ENCODE data around the gene KMT2B. TPM values are rescaled to one million over a fixed set of nuclear protein-coding genes. Genes with fewer than 3 reads are reported as not detected.

The KMT2B gene
- total RNA-seq, 1 donor from 2014 or later: 12.6 TPM

GRCh38 chr19:35759697-35760096 is 41.9 kb downstream of the KMT2B start:
- Mint-ChIP-seq H3K4me1 (peaks cover 26% of the 10 kb centered on the region), H3K36me3 (peaks cover 11% of the 10 kb centered on the region), H3K27me3 (ENCODE audit: insufficient read depth, low read depth) (peaks cover 8% of the 10 kb centered on the region), H3K27ac (no peak overlapping the region), H3K4me3 (peak overlapping the region; percentile 99), H3K9me3 (no peaks in the 10 kb centered on the region)
- no peak overlapping the region for H3K9ac ChIP-seq
- H3K36me3 ChIP-seq: no peaks in the 10 kb centered on the region
- no peaks in the 10 kb centered on the region for H3K9me3 ChIP-seq (ENCODE audit: low read depth)
- H4K20me1 ChIP-seq (ENCODE audit: low read depth): peaks cover 19% of the 10 kb centered on the region
- no peak overlapping the region for H2AFZ ChIP-seq (replicated peaks)
- H3K4me2 ChIP-seq: no peak overlapping the region
- peaks cover 24% of the 10 kb centered on the region for H3K27me3 ChIP-seq
- DNase-seq (ENCODE audit: low spot score): no peak
- H3K4me1 ChIP-seq: peaks cover 6% of the 10 kb centered on the region
- TF ChIP-seq EZH2phosphoT487 (IDR thresholded peaks at IDR 0.05) (no peak), EZH2 (IDR thresholded peaks at IDR 0.05) (no peak)
- TF ChIP-seq, protein P1, sequence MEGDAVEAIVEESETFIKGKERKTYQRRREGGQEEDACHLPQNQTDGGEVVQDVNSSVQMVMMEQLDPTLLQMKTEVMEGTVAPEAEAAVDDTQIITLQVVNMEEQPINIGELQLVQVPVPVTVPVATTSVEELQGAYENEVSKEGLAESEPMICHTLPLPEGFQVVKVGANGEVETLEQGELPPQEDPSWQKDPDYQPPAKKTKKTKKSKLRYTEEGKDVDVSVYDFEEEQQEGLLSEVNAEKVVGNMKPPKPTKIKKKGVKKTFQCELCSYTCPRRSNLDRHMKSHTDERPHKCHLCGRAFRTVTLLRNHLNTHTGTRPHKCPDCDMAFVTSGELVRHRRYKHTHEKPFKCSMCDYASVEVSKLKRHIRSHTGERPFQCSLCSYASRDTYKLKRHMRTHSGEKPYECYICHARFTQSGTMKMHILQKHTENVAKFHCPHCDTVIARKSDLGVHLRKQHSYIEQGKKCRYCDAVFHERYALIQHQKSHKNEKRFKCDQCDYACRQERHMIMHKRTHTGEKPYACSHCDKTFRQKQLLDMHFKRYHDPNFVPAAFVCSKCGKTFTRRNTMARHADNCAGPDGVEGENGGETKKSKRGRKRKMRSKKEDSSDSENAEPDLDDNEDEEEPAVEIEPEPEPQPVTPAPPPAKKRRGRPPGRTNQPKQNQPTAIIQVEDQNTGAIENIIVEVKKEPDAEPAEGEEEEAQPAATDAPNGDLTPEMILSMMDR (IDR thresholded peaks at IDR 0.05): no peak
- no peak overlapping the region for H3K27ac ChIP-seq
- H3K79me2 ChIP-seq (ENCODE audit: low read depth): peaks cover 16% of the 10 kb centered on the region
- H3K4me3 ChIP-seq: no peak overlapping the region
- peaks cover 13% of the 10 kb centered on the region for H3F3A ChIP-seq (ENCODE audit: low read depth)

DNA sequence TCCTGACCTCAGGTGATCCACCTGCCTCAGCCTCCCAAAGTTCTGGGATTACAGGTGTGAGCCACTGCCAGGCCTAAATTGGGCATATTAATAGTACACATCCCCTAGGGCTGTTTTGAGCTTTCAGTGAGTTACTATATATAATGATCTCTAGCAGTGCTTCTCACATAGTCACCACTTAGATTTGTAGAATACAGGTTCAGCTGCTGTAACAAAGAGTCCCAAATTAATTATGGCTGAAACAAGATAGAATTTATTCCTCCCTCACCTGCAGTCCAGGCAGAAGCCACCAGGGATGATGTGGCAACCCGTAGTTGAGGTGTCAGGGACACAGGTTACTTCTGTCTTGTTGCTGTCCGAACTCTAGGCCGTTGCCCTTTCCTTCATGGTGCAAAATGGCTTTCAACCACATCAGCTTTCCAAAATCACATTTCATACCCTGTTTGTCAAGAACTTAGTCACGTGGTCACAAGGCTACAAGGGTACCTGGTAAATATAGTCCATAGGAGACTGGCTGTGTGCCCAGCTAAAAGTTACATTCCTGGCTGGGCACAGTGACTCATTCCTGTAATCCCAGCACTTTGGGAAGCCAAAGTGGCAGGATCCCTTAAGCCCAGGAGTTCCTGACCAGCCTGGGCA is 43.0 kb downstream of the KMT2B start:
- Histone ChIP-seq H3K27me3 (peaks cover 13% of the 10 kb centered on the region), H3K36me3 (no peaks in the 10 kb centered on the region), H2AFZ (replicated peaks) (no peak overlapping the region), H4K20me1 (ENCODE audit: low read depth) (peaks cover 19% of the 10 kb centered on the region), H3K9me3 (ENCODE audit: low read depth) (no peaks in the 10 kb centered on the region), H3K9ac (no peak overlapping the region), H3K4me1 (no peaks in the 10 kb centered on the region), H3K79me2 (ENCODE audit: low read depth) (peaks cover 16% of the 10 kb centered on the region), H3K4me3 (no peak overlapping the region), H3K27ac (no peak overlapping the region), H3K4me2 (no peak overlapping the region), H3F3A (ENCODE audit: low read depth) (peaks cover 13% of the 10 kb centered on the region)
- Mint-ChIP-seq H3K4me3 (no peak overlapping the region), H3K27me3 (ENCODE audit: insufficient read depth, low read depth) (peaks cover 8% of the 10 kb centered on the region), H3K36me3 (peaks cover 9% of the 10 kb centered on the region), H3K4me1 (peaks cover 24% of the 10 kb centered on the region), H3K9me3 (no peaks in the 10 kb centered on the region), H3K27ac (no peak overlapping the region)
- DNase-seq (ENCODE audit: low spot score): peak; percentile 0
- TF ChIP-seq EZH2phosphoT487 (IDR thresholded peaks at IDR 0.05) (no peak), EZH2 (IDR thresholded peaks at IDR 0.05) (no peak)
- TF ChIP-seq, protein P1 (IDR thresholded peaks at IDR 0.05): no peak

- Histone ChIP-seq H3K27ac (no peak overlapping the region), H3K4me3 (no peak overlapping the region), H3K79me2 (ENCODE audit: low read depth) (peaks cover 3% of the 10 kb centered on the region), H3K9ac (no peak overlapping the region), H3K9me3 (ENCODE audit: low read depth) (no peaks in the 10 kb centered on the region), H3K27me3 (no peaks in the 10 kb centered on the region), H4K20me1 (ENCODE audit: low read depth) (peaks cover 20% of the 10 kb centered on the region), H3K36me3 (no peaks in the 10 kb centered on the region), H3F3A (ENCODE audit: low read depth) (no peaks in the 10 kb centered on the region), H2AFZ (replicated peaks) (no peak overlapping the region), H3K4me2 (no peak overlapping the region), H3K4me1 (peaks cover 5% of the 10 kb centered on the region)
- no peak for DNase-seq (ENCODE audit: low spot score)
- H3K4me3 Mint-ChIP-seq: no peak overlapping the region
- H3K27me3 Mint-ChIP-seq (ENCODE audit: insufficient read depth, low read depth): peaks cover 4% of the 10 kb centered on the region
- TF ChIP-seq, protein P1 (IDR thresholded peaks at IDR 0.05): no peak
- TF ChIP-seq EZH2 (IDR thresholded peaks at IDR 0.05): no peak
- no peak for TF ChIP-seq EZH2phosphoT487 (IDR thresholded peaks at IDR 0.05)
- no peak overlapping the region for H3K27ac Mint-ChIP-seq
- no peaks in the 10 kb centered on the region for H3K9me3 Mint-ChIP-seq
- peaks cover 11% of the 10 kb centered on the region for H3K4me1 Mint-ChIP-seq
- H3K36me3 Mint-ChIP-seq: peaks cover 18% of the 10 kb centered on the region
Measured at GRCh38 chr19:35764432-35765315, 46.9 kb downstream of the KMT2B start.
